Inflammatory macrophage (primary cell): ENCODE measurements around the gene CBX1.
"Not testable (repeated sequence)": the region's sequence is repeated elsewhere in the genome, so short reads cannot be mapped to it uniquely, and the experiment has no call there.

Experiments used
- DNase-seq, 2 donors: peaks; one replicate each; pipeline ENCODE4 v3.0.0-alpha.2; 2020 to 2022

The CBX1 gene

GRCh38 chr17:48123111-48123510 lies 21.8 kb upstream of the CBX1 start:
- DNase-seq: no peak

GRCh38 chr17:48122665-48123045 lies 21.4 kb upstream of the CBX1 start:
- DNase-seq: no peak

- DNase-seq: no peak
These were observed 20.8 kb upstream of the CBX1 start for GRCh38 chr17:48121923-48122664.

- DNase-seq: peak; percentile 84 to 88
These were observed 12.0 kb upstream of the CBX1 start for GRCh38 chr17:48113201-48113676.

- DNase-seq: no peak
These were observed 10.6 kb upstream of the CBX1 start for GRCh38 chr17:48111937-48112241.

- no peak for DNase-seq
These were observed 9.5 kb upstream of the CBX1 start for GRCh38 chr17:48110761-48111160.

GRCh38 chr17:48107137-48108055 lies 6.1 kb upstream of the CBX1 start, which contains the start of gene SNX11:
Gene SNX11, plus strand, starts transcription at chr17:48107766. Its CDS starts 4,278 bp downstream, at chr17:48112044.
- peak; percentile 83 to 85 for DNase-seq

GRCh38 chr17:48106802-48107136 lies 5.5 kb upstream of the CBX1 start:
- DNase-seq: no peak

GRCh38 chr17:48104440-48104839 lies 3.2 kb upstream of the CBX1 start:
- no peak for DNase-seq

- DNase-seq: peak; percentile 58 to 67
These were observed 1.8 kb upstream of the CBX1 start for GRCh38 chr17:48102798-48103715.

GRCh38 chr17:48102043-48102750 lies 919 bp upstream of the CBX1 start:
- peak in 1 of 2 donors; percentile 4 for DNase-seq

- DNase-seq: no peak
These were observed 677 bp downstream of the CBX1 start for GRCh38 chr17:48100591-48101011.

- DNase-seq: no peak
These were observed 1.1 kb downstream of the CBX1 start for GRCh38 chr17:48100160-48100559.

- DNase-seq: no peak
These were observed 5.7 kb downstream of the CBX1 start for GRCh38 chr17:48095611-48096010.

- no peak for DNase-seq
These were observed 7.8 kb downstream of the CBX1 start for GRCh38 chr17:48093341-48094045.

- DNase-seq: no peak
These were observed 16.3 kb downstream of the CBX1 start for GRCh38 chr17:48084932-48085331.

GRCh38 chr17:48081858-48082257 lies 19.4 kb downstream of the CBX1 start:
- no peak for DNase-seq

GRCh38 chr17:48077152-48077551 lies 24.1 kb downstream of the CBX1 start:
- DNase-seq: not testable (repeated sequence)

- DNase-seq: peak; percentile 87 to 90
These were observed 26.8 kb downstream of the CBX1 start for GRCh38 chr17:48074322-48075081.

- not testable (repeated sequence) for DNase-seq
These were observed 27.6 kb downstream of the CBX1 start for GRCh38 chr17:48073566-48074094.
